GOT3 (cell line): ENCODE results near the gene GFOD1.
A peak's percentile ranks its signal among the peaks of the same experiment; 100 is the strongest.
"Not testable (repeated sequence)": the region's sequence is repeated elsewhere in the genome, so short reads cannot be mapped to it uniquely, and the experiment has no call there.

Experiments
- DNase-seq: peaks from one replicate; lab custom pipeline; 2025; ENCODE audit warnings: mixed read lengths; lab: John Stamatoyannopoulos, UW

GFOD1 gene

GRCh38 chr6:13355043-13355945, 132.1 kb downstream of the GFOD1 start:
- DNase-seq: no peak

- DNase-seq: no peak
Observed at GRCh38 chr6:13354331-13355042, 132.9 kb downstream of the GFOD1 start.

GRCh38 chr6:13352165-13352564, 135.2 kb downstream of the GFOD1 start:
- DNase-seq: no peak

GRCh38 chr6:13351271-13351670, 136.1 kb downstream of the GFOD1 start:
- no peak for DNase-seq

GRCh38 chr6:13349811-13350506, 137.4 kb downstream of the GFOD1 start:
- no peak for DNase-seq

GRCh38 chr6:13348334-13349113, 138.9 kb downstream of the GFOD1 start:
- no peak for DNase-seq

GRCh38 chr6:13346245-13346644, 141.2 kb downstream of the GFOD1 start:
- no peak for DNase-seq

GRCh38 chr6:13342414-13343019, 144.9 kb downstream of the GFOD1 start:
- DNase-seq: no peak

GRCh38 chr6:13339863-13340630, 147.4 kb downstream of the GFOD1 start:
- DNase-seq: no peak

GRCh38 chr6:13338038-13338437, 149.4 kb downstream of the GFOD1 start:
- no peak for DNase-seq

- peak; percentile 34 for DNase-seq
Observed at GRCh38 chr6:13336553-13336952, 150.8 kb downstream of the GFOD1 start.

- no peak for DNase-seq
Observed at GRCh38 chr6:13334953-13335352, 152.4 kb downstream of the GFOD1 start.

GRCh38 chr6:13332349-13332706, 155.1 kb downstream of the GFOD1 start:
- no peak for DNase-seq

GRCh38 chr6:13331516-13332348, 155.7 kb downstream of the GFOD1 start:
- DNase-seq: no peak

GRCh38 chr6:13328875-13329183, 158.6 kb downstream of the GFOD1 start:
- DNase-seq: no peak

- DNase-seq: peak; percentile 76
Observed at GRCh38 chr6:13328076-13328874, 159.1 kb downstream of the GFOD1 start, which contains the start of gene TBC1D7. Gene TBC1D7 (minus strand): TSS chr6:13328537. CDS start chr6:13326898, 1,639 bp downstream.

GRCh38 chr6:13327691-13328075, 159.7 kb downstream of the GFOD1 start:
- no peak for DNase-seq

GRCh38 chr6:13326031-13326586, 161.3 kb downstream of the GFOD1 start:
- not testable (repeated sequence) for DNase-seq
